HG02981 (cell line): ENCODE measurements around the gene WBP4.
"Not testable (repeated sequence)": the region's sequence is repeated elsewhere in the genome, so short reads cannot be mapped to it uniquely, and the experiment has no call there.

Source experiments
- ATAC-seq: cut with Tn5 transposase; IDR thresholded peaks from one replicate; pipeline ENCODE4 v1.9.1; 2021; ENCODE audit warnings: mild to moderate bottlenecking, moderate library complexity; ENCODE audit not compliant: unreplicated experiment

Gene WBP4

GRCh38 chr13:41075485-41075884, 14.2 kb downstream of the WBP4 start:
- no peak for ATAC-seq

GRCh38 chr13:41077475-41077874, 16.2 kb downstream of the WBP4 start:
- ATAC-seq, result no peak

GRCh38 chr13:41079725-41080124, 18.4 kb downstream of the WBP4 start:
- ATAC-seq, result no peak

GRCh38 chr13:41085961-41086585, 24.8 kb downstream of the WBP4 start:
- no peak for ATAC-seq

DNA sequence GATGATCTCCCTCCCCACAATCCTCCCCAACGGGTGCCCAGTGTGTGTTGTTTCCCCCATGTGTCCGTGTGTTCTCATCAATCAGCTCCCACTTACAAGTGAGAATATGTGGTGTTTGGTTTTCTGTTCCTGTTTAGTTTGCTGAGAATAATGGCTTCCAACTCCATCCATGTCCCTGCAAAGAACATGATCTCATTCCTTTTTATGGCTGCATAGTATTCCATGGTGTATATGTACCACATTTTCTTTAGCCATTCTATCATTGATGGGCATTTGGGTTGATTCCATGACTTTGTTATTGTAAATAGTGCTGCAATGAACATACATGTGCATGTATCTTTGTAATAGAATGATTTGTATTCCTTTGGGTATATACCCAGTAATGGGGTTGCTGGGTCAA, 34.4 kb downstream of the WBP4 start:
- ATAC-seq, result not testable (repeated sequence)

GRCh38 chr13:41098761-41099160, 37.5 kb downstream of the WBP4 start:
- ATAC-seq, result no peak

DNA sequence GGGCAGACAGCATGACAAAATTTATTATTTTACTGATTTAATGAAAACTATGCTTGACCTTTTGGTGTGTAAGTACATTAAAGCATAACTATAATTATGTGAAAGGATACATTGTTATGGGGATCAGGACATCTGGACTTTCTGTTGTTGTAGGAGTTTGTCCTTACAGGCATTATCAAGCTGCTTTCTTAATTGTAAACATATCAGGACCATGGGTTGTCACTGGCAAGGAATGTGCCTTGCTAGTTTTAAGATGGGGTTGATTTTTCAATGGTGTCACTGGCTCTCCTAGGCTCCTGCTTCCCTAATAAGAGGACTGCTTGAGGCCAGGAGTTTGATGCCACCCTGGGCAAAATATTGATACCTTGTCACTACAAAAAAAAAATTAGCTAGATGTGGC, 38.7 kb downstream of the WBP4 start:
- no peak for ATAC-seq

DNA sequence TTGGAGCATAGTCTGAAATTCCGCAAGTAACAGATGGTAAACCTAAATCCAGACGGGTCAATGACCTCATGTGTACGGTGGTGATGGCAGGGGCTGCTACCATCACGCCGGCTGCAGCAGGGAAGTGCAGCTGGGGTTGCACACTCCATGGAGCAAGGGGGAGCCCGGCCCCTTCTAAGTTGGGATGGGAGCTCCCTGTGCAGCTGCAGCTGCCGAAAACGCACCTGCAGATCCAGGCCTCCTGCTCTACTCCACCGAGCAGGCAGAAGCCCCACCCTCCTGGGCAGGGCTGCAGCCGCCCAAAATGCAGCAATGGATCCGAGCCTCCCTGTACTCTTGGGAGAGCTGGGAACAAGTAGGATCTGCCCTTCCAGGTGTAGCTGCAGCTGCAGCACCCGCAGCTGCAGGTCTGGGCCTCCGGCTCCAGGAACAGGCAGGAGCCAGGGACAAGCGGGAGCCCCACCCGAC, 45.8 kb downstream of the WBP4 start:
- ATAC-seq, result no peak

GRCh38 chr13:41107584-41108014, 46.3 kb downstream of the WBP4 start:
- no peak for ATAC-seq

GRCh38 chr13:41111454-41111853, 50.1 kb downstream of the WBP4 start:
- no peak for ATAC-seq

GRCh38 chr13:41117869-41118268, 56.6 kb downstream of the WBP4 start:
- ATAC-seq, result no peak

- no peak for ATAC-seq
Measured at GRCh38 chr13:41122838-41123237, 61.5 kb downstream of the WBP4 start.

DNA sequence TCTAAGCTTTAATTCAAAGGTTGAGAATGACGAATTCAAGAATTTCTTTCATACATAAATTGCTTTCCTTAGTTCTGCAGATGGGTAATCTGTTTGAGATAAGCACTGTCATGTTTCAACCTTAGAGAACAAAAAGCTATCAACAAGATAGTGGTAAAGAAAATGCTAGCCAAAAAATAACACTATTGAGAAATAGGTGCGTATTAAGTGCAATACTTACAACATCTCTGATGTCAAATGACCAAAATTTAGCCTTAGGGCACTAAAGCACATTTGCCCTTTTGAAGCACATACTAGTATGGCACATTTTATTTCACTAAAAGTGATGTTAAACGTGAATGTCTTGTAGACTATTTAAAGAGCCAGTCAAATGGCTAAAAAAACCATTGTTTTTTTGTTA, 66.4 kb downstream of the WBP4 start:
- no peak for ATAC-seq

DNA sequence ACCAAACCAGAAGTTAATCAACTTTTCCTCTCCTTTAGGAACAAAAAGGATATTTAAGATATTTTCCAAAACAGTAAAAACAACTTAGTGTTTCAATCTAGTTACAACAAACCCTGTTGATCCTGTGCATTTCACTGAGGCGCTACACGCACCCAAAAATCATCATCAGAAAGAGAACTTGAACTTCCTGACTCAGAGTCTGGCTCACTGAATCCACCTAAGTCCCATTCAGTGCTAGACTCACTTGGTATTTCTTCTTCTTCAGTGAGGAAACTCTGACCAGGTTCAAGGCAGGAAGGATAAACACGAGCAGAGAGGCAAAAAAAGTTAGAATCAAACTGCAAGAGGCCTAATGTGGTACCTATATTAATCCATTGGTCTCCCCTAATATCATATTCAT, 69.0 kb downstream of the WBP4 start:
- ATAC-seq, result no peak

GRCh38 chr13:41131189-41131588, 69.9 kb downstream of the WBP4 start:
- not testable (repeated sequence) for ATAC-seq

DNA sequence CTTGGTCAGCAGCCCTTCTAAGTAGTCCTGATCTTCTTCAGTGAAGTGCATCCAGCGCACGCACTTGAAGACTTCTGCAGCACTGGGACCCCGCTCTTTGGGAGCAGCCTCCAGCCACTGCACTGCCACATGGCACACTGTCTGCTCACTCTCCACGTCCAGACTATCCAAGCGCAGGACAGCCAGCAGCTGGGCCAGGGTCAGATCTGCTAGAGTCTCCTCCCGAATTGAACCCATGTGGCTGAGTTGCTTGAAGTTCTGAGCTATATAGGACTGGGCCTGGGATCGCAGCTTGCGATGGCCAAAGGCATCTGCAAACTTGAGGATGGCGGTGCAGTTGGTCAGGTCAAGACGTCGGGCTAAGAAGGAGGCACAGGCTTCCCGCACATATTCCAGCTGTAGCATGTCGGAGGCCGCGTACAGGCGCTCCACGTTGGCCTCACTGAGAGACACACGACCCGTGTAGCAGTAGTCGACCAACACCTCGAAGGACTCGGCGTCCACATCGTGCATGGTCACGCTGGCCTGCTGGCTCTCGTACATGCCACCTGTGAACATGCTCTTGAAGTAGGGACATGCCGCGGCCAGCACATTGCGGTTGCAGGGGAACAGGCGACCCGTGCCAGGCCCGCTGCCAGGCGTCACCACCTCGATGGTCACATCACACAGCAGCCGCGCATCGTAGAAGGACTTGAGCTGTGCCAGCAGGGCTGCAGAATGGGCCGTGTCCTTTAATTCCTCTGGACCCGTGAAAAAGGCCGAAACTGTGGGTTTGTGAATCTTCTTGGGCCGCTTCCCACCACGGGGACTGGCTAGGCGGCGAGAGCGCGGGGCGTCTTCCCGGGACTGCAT, 70.6 kb downstream of the WBP4 start:
- ATAC-seq, result peak; percentile 4

GRCh38 chr13:41132512-41133152, 71.3 kb downstream of the WBP4 start, which contains the start of gene KBTBD6:
Gene KBTBD6 (minus strand): TSS chr13:41132802. CDS start chr13:41132511, 291 bp downstream.
- peak; percentile 97 for ATAC-seq
